ENCODE data around the gene PNPLA2.

PNPLA2 gene

GRCh38 chr11:787084-787675, 31.5 kb upstream of the PNPLA2 start:
- Histone ChIP-seq H3K36me3 (ENCODE audit: control insufficient read depth, insufficient read depth, low read length) (peaks cover 5% of the 10 kb centered on the region), H3K9me3 (ENCODE audit: control insufficient read depth, low read length) (no peaks in the 10 kb centered on the region), H3K27ac (ENCODE audit: insufficient read depth, low read depth, low read length, poor library complexity, severe bottlenecking) (no peak overlapping the region), H3K4me1 (ENCODE audit: control insufficient read depth, insufficient read depth, low read length) (peaks cover 27% of the 10 kb centered on the region), H3K27me3 (ENCODE audit: control insufficient read depth, insufficient read depth, low read length, poor library complexity, severe bottlenecking) (no peaks in the 10 kb centered on the region), H3K4me3 (ENCODE audit: insufficient read depth, low read depth, low read length) (no peak overlapping the region)
- 94% methylated on average over 24 of the region's 24 CpGs for WGBS, 2 experiments

- WGBS, 2 experiments, result 89% methylated on average over 28 of the region's 28 CpGs
- Histone ChIP-seq H3K4me3 (ENCODE audit: insufficient read depth, low read depth, low read length) (no peak overlapping the region), H3K9me3 (ENCODE audit: control insufficient read depth, low read length) (no peaks in the 10 kb centered on the region), H3K27me3 (ENCODE audit: control insufficient read depth, insufficient read depth, low read length, poor library complexity, severe bottlenecking) (no peaks in the 10 kb centered on the region), H3K36me3 (ENCODE audit: control insufficient read depth, insufficient read depth, low read length) (peaks cover 14% of the 10 kb centered on the region), H3K4me1 (ENCODE audit: control insufficient read depth, insufficient read depth, low read length) (peaks cover 25% of the 10 kb centered on the region), H3K27ac (ENCODE audit: insufficient read depth, low read depth, low read length, poor library complexity, severe bottlenecking) (no peak overlapping the region)
These were observed 30.6 kb upstream of the PNPLA2 start for GRCh38 chr11:788009-788640.

DNA sequence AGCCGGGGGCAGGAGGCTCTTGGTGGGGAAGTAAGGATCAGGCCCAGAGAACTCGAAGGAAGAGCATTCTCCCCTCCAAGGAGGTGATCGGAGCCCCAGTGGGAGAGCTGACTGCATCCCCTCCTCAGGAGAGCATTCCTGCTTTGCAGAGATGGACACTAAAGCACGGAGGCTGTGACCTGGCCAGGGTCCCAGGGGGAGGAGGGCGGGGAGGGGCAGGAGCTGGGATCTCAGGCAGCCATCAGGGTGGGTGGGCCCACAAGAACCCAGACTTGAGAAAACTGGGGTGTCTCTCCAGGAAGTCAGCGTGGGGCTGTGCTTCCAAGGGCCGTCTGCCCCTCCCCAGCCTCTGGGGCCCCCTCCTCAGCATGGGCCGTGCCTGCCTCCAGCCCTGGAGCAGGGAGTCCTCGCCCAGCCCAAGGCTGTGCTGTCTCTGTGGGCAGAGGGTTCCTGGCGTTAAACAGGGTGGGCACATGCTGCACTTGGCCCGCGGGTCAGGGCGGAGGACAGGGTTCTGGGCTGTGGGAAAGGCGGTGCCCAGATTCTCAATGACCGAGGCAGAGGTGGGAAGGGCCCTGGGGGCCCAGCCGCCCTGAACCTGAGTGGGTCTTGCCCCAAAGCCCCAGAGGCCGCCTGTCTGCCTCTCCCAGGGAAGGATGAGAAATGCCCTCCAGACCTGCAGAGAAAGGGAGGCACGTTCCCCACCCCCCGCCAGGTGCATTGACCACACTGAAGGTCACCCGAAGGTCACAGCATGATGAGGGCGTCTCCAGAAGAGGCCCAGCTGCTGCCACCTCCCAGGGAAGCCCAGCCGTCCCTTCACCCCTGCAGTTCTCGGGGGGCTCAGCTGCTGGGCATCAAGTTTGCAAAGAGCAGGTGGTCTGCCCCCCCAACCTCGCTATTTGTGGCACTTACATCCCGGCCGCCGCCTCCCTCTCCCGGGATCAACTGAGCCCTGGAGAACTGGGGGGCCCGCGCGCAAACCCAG, 29.5 kb upstream of the PNPLA2 start:
- 71 to 74% methylated on average over 31 of the region's 31 CpGs for WGBS, 2 experiments

GRCh38 chr11:789943-790342, 28.8 kb upstream of the PNPLA2 start, which contains the start of gene CEND1:
Gene CEND1, minus strand, starts transcription at chr11:790090. Its CDS starts 1,514 bp downstream, at chr11:788576.
- no peaks in the 10 kb centered on the region for H3K9me3 ChIP-seq (ENCODE audit: control insufficient read depth, low read length)
- no peak within 1 kb of the TSS for H3K4me3 ChIP-seq (ENCODE audit: insufficient read depth, low read depth, low read length)
- H3K27me3 ChIP-seq (ENCODE audit: control insufficient read depth, insufficient read depth, low read length, poor library complexity, severe bottlenecking), result no peaks in the 10 kb centered on the region
- no peak within 1 kb of the TSS for H3K27ac ChIP-seq (ENCODE audit: insufficient read depth, low read depth, low read length, poor library complexity, severe bottlenecking)
- 34 to 42% methylated on average over 44 of the region's 44 CpGs for WGBS, 2 experiments
- peaks cover 21% of the 10 kb centered on the region for H3K4me1 ChIP-seq (ENCODE audit: control insufficient read depth, insufficient read depth, low read length)
- peaks cover 15% of the 10 kb centered on the region for H3K36me3 ChIP-seq (ENCODE audit: control insufficient read depth, insufficient read depth, low read length)

More for the DNA sequence above, 29.5 kb upstream of the PNPLA2 start:
- peaks cover 21% of the 10 kb centered on the region for H3K4me1 ChIP-seq (ENCODE audit: control insufficient read depth, insufficient read depth, low read length)
- H3K27ac ChIP-seq (ENCODE audit: insufficient read depth, low read depth, low read length, poor library complexity, severe bottlenecking), result no peak overlapping the region
- no peak overlapping the region for H3K4me3 ChIP-seq (ENCODE audit: insufficient read depth, low read depth, low read length)
- no peaks in the 10 kb centered on the region for H3K9me3 ChIP-seq (ENCODE audit: control insufficient read depth, low read length)
- H3K27me3 ChIP-seq (ENCODE audit: control insufficient read depth, insufficient read depth, low read length, poor library complexity, severe bottlenecking), result no peaks in the 10 kb centered on the region
- peaks cover 15% of the 10 kb centered on the region for H3K36me3 ChIP-seq (ENCODE audit: control insufficient read depth, insufficient read depth, low read length)

DNA sequence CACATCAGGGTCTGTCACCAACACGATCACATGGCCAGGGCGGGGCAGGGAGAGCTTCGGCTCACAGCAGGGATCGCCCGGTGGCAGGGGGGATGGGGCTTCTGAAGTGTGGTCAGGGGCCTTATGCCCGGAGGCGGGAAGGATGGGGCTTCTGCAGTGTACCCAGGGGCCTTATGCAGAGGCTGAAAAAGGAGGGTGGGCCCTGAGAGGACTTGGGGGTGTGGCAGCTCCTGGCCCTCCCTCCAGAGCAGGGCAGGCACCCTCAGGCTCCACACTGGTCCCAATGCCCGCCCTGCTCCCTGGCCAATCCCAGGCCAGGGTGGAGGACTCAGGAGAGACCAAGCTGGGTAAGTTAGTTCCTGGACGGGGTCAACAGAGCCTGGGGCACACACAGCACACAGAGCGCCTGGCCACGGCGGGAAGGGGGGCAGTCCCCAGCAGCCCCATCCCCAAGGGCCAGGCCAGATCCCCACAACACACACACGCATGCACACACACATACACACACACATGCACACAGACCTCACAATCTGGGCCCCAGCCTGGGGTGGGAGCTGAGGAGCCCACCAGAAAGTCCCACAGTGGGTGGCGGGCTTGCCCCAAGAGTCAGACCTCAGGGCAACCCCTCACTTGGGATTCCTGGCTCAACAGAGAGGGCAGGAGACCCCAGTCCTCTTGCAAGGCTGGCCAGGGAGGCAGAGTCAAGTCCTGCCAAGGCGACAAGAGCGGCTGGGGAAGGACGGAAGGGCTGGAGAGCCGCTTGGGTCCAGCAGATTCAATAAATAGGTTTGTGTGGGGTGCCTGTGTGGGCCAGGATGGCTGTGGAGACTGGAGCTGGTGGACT, 27.8 kb upstream of the PNPLA2 start:
- H3K36me3 ChIP-seq (ENCODE audit: control insufficient read depth, insufficient read depth, low read length), result peaks cover 15% of the 10 kb centered on the region
- 60 to 61% methylated on average over 18 of the region's 18 CpGs for WGBS, 2 experiments
- H3K4me1 ChIP-seq (ENCODE audit: control insufficient read depth, insufficient read depth, low read length), result peaks cover 27% of the 10 kb centered on the region
- H3K4me3 ChIP-seq (ENCODE audit: insufficient read depth, low read depth, low read length), result no peak overlapping the region
- H3K27ac ChIP-seq (ENCODE audit: insufficient read depth, low read depth, low read length, poor library complexity, severe bottlenecking), result no peak overlapping the region
- no peaks in the 10 kb centered on the region for H3K27me3 ChIP-seq (ENCODE audit: control insufficient read depth, insufficient read depth, low read length, poor library complexity, severe bottlenecking)
- H3K9me3 ChIP-seq (ENCODE audit: control insufficient read depth, low read length), result no peaks in the 10 kb centered on the region

GRCh38 chr11:791658-792534, 26.8 kb upstream of the PNPLA2 start:
- 96% methylated on average over 49 of the region's 49 CpGs for WGBS, 2 experiments
- Histone ChIP-seq H3K4me1 (ENCODE audit: control insufficient read depth, insufficient read depth, low read length) (peaks cover 34% of the 10 kb centered on the region), H3K36me3 (ENCODE audit: control insufficient read depth, insufficient read depth, low read length) (peaks cover 15% of the 10 kb centered on the region), H3K4me3 (ENCODE audit: insufficient read depth, low read depth, low read length) (no peak overlapping the region), H3K9me3 (ENCODE audit: control insufficient read depth, low read length) (no peaks in the 10 kb centered on the region), H3K27me3 (ENCODE audit: control insufficient read depth, insufficient read depth, low read length, poor library complexity, severe bottlenecking) (no peaks in the 10 kb centered on the region), H3K27ac (ENCODE audit: insufficient read depth, low read depth, low read length, poor library complexity, severe bottlenecking) (no peak overlapping the region)

- Histone ChIP-seq H3K9me3 (ENCODE audit: control insufficient read depth, low read length) (no peaks in the 10 kb centered on the region), H3K27ac (ENCODE audit: insufficient read depth, low read depth, low read length, poor library complexity, severe bottlenecking) (no peak overlapping the region), H3K27me3 (ENCODE audit: control insufficient read depth, insufficient read depth, low read length, poor library complexity, severe bottlenecking) (no peaks in the 10 kb centered on the region), H3K36me3 (ENCODE audit: control insufficient read depth, insufficient read depth, low read length) (peaks cover 15% of the 10 kb centered on the region), H3K4me3 (ENCODE audit: insufficient read depth, low read depth, low read length) (no peak overlapping the region), H3K4me1 (ENCODE audit: control insufficient read depth, insufficient read depth, low read length) (peaks cover 35% of the 10 kb centered on the region)
- 94 to 96% methylated on average over 15 of the region's 15 CpGs for WGBS, 2 experiments
These were observed 26.2 kb upstream of the PNPLA2 start for GRCh38 chr11:792535-792821.

DNA sequence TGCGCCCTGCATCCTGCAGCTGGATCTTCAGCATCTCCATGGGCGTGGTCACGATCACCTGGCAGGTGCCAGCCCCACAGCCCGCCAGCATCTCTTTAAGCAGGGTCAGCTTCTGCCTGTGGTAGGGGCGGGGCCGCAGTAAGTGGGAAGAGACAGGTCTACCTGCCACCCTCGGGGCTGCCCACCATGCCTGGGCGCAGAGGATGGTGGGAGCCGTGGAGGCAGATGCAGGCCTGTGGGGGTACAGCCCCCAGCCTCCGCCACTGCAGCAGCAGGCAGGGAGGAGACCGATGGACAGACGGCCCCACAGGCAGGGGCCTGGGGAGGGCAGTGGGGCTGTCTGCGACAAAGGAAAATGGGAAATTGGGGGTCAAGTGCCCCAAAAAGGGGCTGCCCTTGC, 25.8 kb upstream of the PNPLA2 start:
- peaks cover 15% of the 10 kb centered on the region for H3K36me3 ChIP-seq (ENCODE audit: control insufficient read depth, insufficient read depth, low read length)
- H3K4me3 ChIP-seq (ENCODE audit: insufficient read depth, low read depth, low read length), result no peak overlapping the region
- H3K27me3 ChIP-seq (ENCODE audit: control insufficient read depth, insufficient read depth, low read length, poor library complexity, severe bottlenecking), result no peaks in the 10 kb centered on the region
- H3K4me1 ChIP-seq (ENCODE audit: control insufficient read depth, insufficient read depth, low read length), result peaks cover 35% of the 10 kb centered on the region
- WGBS, 2 experiments, result 95% methylated on average over 13 of the region's 13 CpGs
- H3K27ac ChIP-seq (ENCODE audit: insufficient read depth, low read depth, low read length, poor library complexity, severe bottlenecking), result no peak overlapping the region
- no peaks in the 10 kb centered on the region for H3K9me3 ChIP-seq (ENCODE audit: control insufficient read depth, low read length)

GRCh38 chr11:793556-793955, 25.2 kb upstream of the PNPLA2 start:
- Histone ChIP-seq H3K27me3 (ENCODE audit: control insufficient read depth, insufficient read depth, low read length, poor library complexity, severe bottlenecking) (no peaks in the 10 kb centered on the region), H3K4me3 (ENCODE audit: insufficient read depth, low read depth, low read length) (no peak overlapping the region), H3K36me3 (ENCODE audit: control insufficient read depth, insufficient read depth, low read length) (peaks cover 15% of the 10 kb centered on the region), H3K27ac (ENCODE audit: insufficient read depth, low read depth, low read length, poor library complexity, severe bottlenecking) (no peak overlapping the region), H3K4me1 (ENCODE audit: control insufficient read depth, insufficient read depth, low read length) (peaks cover 32% of the 10 kb centered on the region), H3K9me3 (ENCODE audit: control insufficient read depth, low read length) (no peaks in the 10 kb centered on the region)
- 87 to 88% methylated on average over 7 of the region's 7 CpGs for WGBS, 2 experiments

Measured in ectodermal cell (in vitro differentiated cells).